HL-60/S4 (cell line): ENCODE data around the gene SIDT1.

Source experiments
- in situ Hi-C: fragments of 300-500 bp; cut with MboI; formaldehyde crosslinking; loops from 2 replicates; pipeline ENCODE4 v1.14.3; 2022; ENCODE audit warnings: low sequenced_read_pairs

Gene SIDT1

GRCh38 chr3:113676261-113676660 lies 143.9 kb downstream of the SIDT1 start:
- in situ Hi-C loops, result no loop called here

DNA sequence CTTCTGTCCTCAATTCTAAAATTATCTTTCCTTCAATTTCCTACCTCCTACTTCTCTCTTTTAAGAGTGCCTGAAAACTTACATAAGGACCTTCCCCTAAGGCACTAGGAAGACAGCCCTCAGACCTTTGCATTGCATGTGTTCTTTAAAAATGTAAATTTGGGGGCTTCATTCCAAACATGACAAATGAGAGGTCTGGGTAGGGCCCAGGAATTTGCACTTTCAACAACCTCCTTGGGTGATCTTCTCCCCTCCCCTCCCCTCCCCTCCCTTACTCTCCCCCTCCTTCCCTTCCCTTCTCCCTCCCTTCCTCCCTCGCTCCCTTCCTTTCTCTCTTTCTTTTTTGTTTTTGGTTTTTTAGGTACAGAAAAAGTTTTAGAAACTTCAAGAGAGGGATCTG lies 145.4 kb downstream of the SIDT1 start:
- in situ Hi-C loops, result no loop called here

DNA sequence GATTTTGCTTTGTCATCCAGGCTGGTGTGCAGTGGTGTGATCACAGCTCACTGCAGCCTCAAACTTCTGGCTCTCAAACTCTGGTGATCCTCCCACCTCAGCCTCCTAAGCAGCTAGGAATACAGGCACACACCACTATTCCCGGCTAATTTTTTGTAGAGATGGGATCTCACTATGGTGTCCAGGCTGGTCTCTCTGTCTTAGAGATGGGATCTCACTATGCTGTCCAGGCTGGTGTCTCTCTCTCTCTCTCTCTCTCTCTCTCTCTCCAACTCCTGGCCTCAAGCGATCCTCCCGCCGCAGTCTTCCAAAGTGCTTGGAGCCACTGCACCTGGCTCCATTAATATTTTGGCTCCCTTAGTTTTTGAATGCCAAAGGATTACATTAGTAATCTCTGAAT lies 146.4 kb downstream of the SIDT1 start:
- in situ Hi-C loops, result no loop called here
